K562 treated with DMSO at 1 percent for 48 hours (cell line): Measurements from ENCODE around the gene OR5AL1. TPM values are rescaled to one million over a fixed set of nuclear protein-coding genes. Genes with fewer than 3 reads are reported as not detected.

Experiments
- total RNA-seq: library from RNA; unstranded; fragments of 300-600 nt; gene quantifications from 2 replicates; pipeline ENCODE4 v1.2.3, GENCODE V29; 2022; ENCODE audit warnings: low replicate concordance; ENCODE audit errors: extremely low read depth

OR5AL1 gene
- not detected in 2 replicates for total RNA-seq

GRCh38 chr11:56412396-56412795 lies at the start of gene OR5AL1:
Gene OR5AL1, plus strand, starts transcription at chr11:56412696.

GRCh38 chr11:56375324-56375723 lies 37.2 kb upstream of the OR5AL1 start, which contains the start of gene OR8U1:
Gene OR8U1, plus strand, starts transcription at chr11:56375624. Its CDS starts 0 bp downstream, at chr11:56375624.

Other genes with a start within 250 kb of the OR5AL1 start
- not detected in 2 replicates for gene OR5J2, start 236.1 kb upstream of the OR5AL1 start, total RNA-seq
- not detected in 2 replicates for gene OR5T2, start 178.4 kb upstream of the OR5AL1 start, total RNA-seq
- gene OR5T3, start 160.4 kb upstream of the OR5AL1 start, total RNA-seq = not detected in 2 replicates
- gene OR5T1, start 138.5 kb upstream of the OR5AL1 start, total RNA-seq = not detected in 2 replicates
- gene OR8H1, start 120.4 kb upstream of the OR5AL1 start, total RNA-seq = not detected in 2 replicates
- not detected in 2 replicates for gene OR8K3, start 97.6 kb upstream of the OR5AL1 start, total RNA-seq
- not detected in 2 replicates for gene OR8K1, start 66.7 kb upstream of the OR5AL1 start, total RNA-seq
- gene OR8J1, start 58.4 kb upstream of the OR5AL1 start, total RNA-seq = not detected in 2 replicates
- gene OR8U1, start 37.1 kb upstream of the OR5AL1 start, total RNA-seq = not detected in 2 replicates
- not detected in 2 replicates for gene OR5M3, start 60.7 kb downstream of the OR5AL1 start, total RNA-seq
- gene OR5M8, start 78.7 kb downstream of the OR5AL1 start, total RNA-seq = not detected in 2 replicates
- gene OR5M11, start 130.6 kb downstream of the OR5AL1 start, total RNA-seq = not detected in 2 replicates
- not detected in 2 replicates for gene OR5M10, start 165.0 kb downstream of the OR5AL1 start, total RNA-seq
- not detected in 2 replicates for gene OR5M1, start 202.2 kb downstream of the OR5AL1 start, total RNA-seq
- gene OR5AP2, start 229.7 kb downstream of the OR5AL1 start, total RNA-seq = not detected in 2 replicates